ENCODE results near the gene VTN.

VTN gene

GRCh38 chr17:28397275-28397674, 27.2 kb upstream of the VTN start:
- CTCF ChIA-PET = no interaction called here
- DNase-seq (ENCODE audit: low spot score) = no peak
- H3K27ac ChIP-seq = peak overlapping the region; percentile 45; the same call in 1 of the 2 replicates
- POLR2A ChIA-PET (ENCODE audit: low non-redundant PET) = no interaction called here
- no peak for TF ChIP-seq CTCF (conservative IDR thresholded peaks at IDR 0.05; ENCODE audit: low read depth)

- H3K27ac ChIP-seq = peak overlapping the region; percentile 45
- DNase-seq (ENCODE audit: low spot score) = no peak
- ChIA-PET POLR2A (ENCODE audit: low non-redundant PET) (interaction anchor here (1.3 kb wide), 1 partner anchor 11 kb away, joined by 3 read pairs; no protein-coding TSS in a partner anchor), CTCF (interaction anchor here (0.6 kb wide), 1 partner anchor 778 kb away, joined by 4 read pairs; no protein-coding TSS in a partner anchor)
- TF ChIP-seq CTCF (conservative IDR thresholded peaks at IDR 0.05; ENCODE audit: low read depth) = no peak
Measured at GRCh38 chr17:28396635-28397239, 26.6 kb upstream of the VTN start.

GRCh38 chr17:28395968-28396367, 25.9 kb upstream of the VTN start:
- DNase-seq (ENCODE audit: low spot score) = no peak
- POLR2A ChIA-PET (ENCODE audit: low non-redundant PET) = interaction anchor here (1.3 kb wide), 1 partner anchor 12 kb away, joined by 3 read pairs; no protein-coding TSS in a partner anchor
- TF ChIP-seq CTCF (conservative IDR thresholded peaks at IDR 0.05; ENCODE audit: low read depth) = no peak
- peak overlapping the region; percentile 45 for H3K27ac ChIP-seq
- CTCF ChIA-PET = no interaction called here

- ChIA-PET POLR2A (ENCODE audit: low non-redundant PET) (interaction anchor here (1.3 kb wide), 1 partner anchor 12 kb away, joined by 3 read pairs; no protein-coding TSS in a partner anchor), CTCF (interaction anchor here (0.6 to 1.5 kb wide), 2 partner anchors 21 to 147 kb away, joined by 3 to 7 read pairs; no protein-coding TSS in a partner anchor)
- peak overlapping the region; percentile 45; the same call in 1 of the 2 replicates for H3K27ac ChIP-seq
- DNase-seq (ENCODE audit: low spot score) = no peak
- TF ChIP-seq CTCF (conservative IDR thresholded peaks at IDR 0.05; ENCODE audit: low read depth) = no peak
Measured at GRCh38 chr17:28395426-28395825, 25.3 kb upstream of the VTN start.

GRCh38 chr17:28394337-28395116, 24.4 kb upstream of the VTN start:
- no peak for DNase-seq (ENCODE audit: low spot score)
- ChIA-PET CTCF (interaction anchor here (0.6 to 1.5 kb wide), 2 partner anchors 22 to 148 kb away, joined by 3 to 7 read pairs; no protein-coding TSS in a partner anchor), POLR2A (ENCODE audit: low non-redundant PET) (no interaction called here)
- no peak for TF ChIP-seq CTCF (conservative IDR thresholded peaks at IDR 0.05; ENCODE audit: low read depth)
- no peak overlapping the region for H3K27ac ChIP-seq

- POLR2A ChIA-PET (ENCODE audit: low non-redundant PET) = no interaction called here
- no peak overlapping the region for H3K27ac ChIP-seq
- DNase-seq (ENCODE audit: low spot score) = no peak
- no peak for TF ChIP-seq CTCF (conservative IDR thresholded peaks at IDR 0.05; ENCODE audit: low read depth)
- CTCF ChIA-PET = no interaction called here
Measured at GRCh38 chr17:28392491-28392890, 22.4 kb upstream of the VTN start.
